DOHH2 (cell line): ENCODE results near the gene PIP4K2B.

Source experiments
- H3F3A ChIP-seq: fragments of 200-600 bp; sonication (generic), shearing (Covaris generic); 2 replicates; pipeline ENCODE4 v1.6.0; 2016; ENCODE audit warnings: antibody characterized with exemption, mild to moderate bottlenecking; ENCODE audit not compliant: control insufficient read depth, insufficient read depth
- H3K27ac ChIP-seq: fragments of 200-600 bp; sonication (generic); 2 replicates; pipeline ENCODE4 v1.5.1; 2014; ENCODE audit warnings: low read depth, mild to moderate bottlenecking, low read length, moderate library complexity
- H3K27me3 ChIP-seq: fragments of 200-600 bp; sonication (generic); 2 replicates; pipeline ENCODE4 v1.6.1; 2014; ENCODE audit warnings: mild to moderate bottlenecking, low read length, mixed read lengths; ENCODE audit not compliant: control insufficient read depth
- H3K36me3 ChIP-seq: fragments of 200-600 bp; sonication (generic); 2 replicates; pipeline ENCODE4 v1.6.1; 2014; ENCODE audit warnings: mild to moderate bottlenecking, low read length, moderate library complexity, mixed read lengths; ENCODE audit not compliant: control insufficient read depth
- H3K4me1 ChIP-seq: fragments of 200-600 bp; sonication (generic); 2 replicates; pipeline ENCODE4 v1.6.1; 2014; ENCODE audit warnings: mild to moderate bottlenecking, low read length, mixed read lengths; ENCODE audit not compliant: control insufficient read depth
- H3K4me2 ChIP-seq: fragments of 200-600 bp; sonication (generic); 2 replicates; pipeline ENCODE4 v1.6.0; 2014; ENCODE audit warnings: mild to moderate bottlenecking, low read length, moderate library complexity
- H3K4me3 ChIP-seq: fragments of 200-600 bp; sonication (generic); 2 replicates; pipeline ENCODE4 v1.5.1; 2014; ENCODE audit warnings: mild to moderate bottlenecking, low read length, mixed read lengths
- H3K79me2 ChIP-seq: fragments of 200-600 bp; sonication (generic); 2 replicates; pipeline ENCODE4 v1.6.1; 2014; ENCODE audit warnings: mild to moderate bottlenecking, low read length, mixed read lengths; ENCODE audit not compliant: control insufficient read depth
- H3K9me2 ChIP-seq: fragments of 200-600 bp; sonication (generic); replicated peaks from 2 replicates; pipeline ENCODE4 v1.6.1; 2014; ENCODE audit warnings: mild to moderate bottlenecking, low read length, mixed read lengths; ENCODE audit not compliant: control insufficient read depth
- H3K9me3 ChIP-seq: fragments of 200-600 bp; sonication (generic); 2 replicates; pipeline ENCODE4 v1.6.1; 2014; ENCODE audit warnings: antibody characterized with exemption, low read length, mixed read lengths; ENCODE audit not compliant: control insufficient read depth, insufficient read depth
- H4K20me1 ChIP-seq: fragments of 200-600 bp; sonication (generic); 2 replicates; pipeline ENCODE4 v1.6.0; 2014; ENCODE audit warnings: low read depth, mild to moderate bottlenecking, antibody characterized with exemption, low read length, moderate library complexity; ENCODE audit not compliant: control insufficient read depth, insufficient read depth
- EZH2phosphoT487 ChIP-seq: fragments of 200-600 bp; sonication (generic); IDR thresholded peaks from 2 replicates; pipeline ENCODE4 v1.6.1; 2017; ENCODE audit warnings: borderline replicate concordance, mild to moderate bottlenecking, antibody characterized with exemption, low read length, moderate library complexity, mixed read lengths
- TF ChIP-seq, protein P1 (sequence below): fragments of 200-600 bp; sonication (generic); IDR thresholded peaks from one replicate; pipeline ENCODE4 v1.5.1; 2014; ENCODE audit warnings: antibody characterized with exemption, mild to moderate bottlenecking, low read depth, low read length; ENCODE audit not compliant: poor library complexity, severe bottlenecking

The PIP4K2B gene

DNA sequence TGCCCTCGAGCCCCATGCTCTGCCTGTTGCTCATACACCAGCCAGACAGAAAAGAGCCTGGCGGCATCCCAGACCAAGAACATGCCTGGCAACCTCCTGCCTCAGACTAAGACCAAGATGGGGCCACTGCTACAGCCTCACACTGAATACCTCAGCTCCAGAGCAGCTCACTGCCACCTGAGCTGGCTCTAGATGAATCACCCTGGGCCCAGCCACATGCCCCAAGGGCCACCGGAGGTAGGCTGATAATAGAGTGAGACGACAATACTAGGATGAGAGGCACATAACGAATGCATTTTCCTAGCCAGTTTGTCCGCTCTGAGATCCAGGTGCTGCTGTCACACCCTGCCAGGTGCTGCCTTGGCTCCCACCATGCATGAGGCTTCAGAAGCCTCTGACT lies 13.0 kb downstream of the PIP4K2B start:
- no peak overlapping the region for H3K27ac ChIP-seq
- no peaks in the 10 kb centered on the region for H3F3A ChIP-seq
- no peak overlapping the region for H3K4me3 ChIP-seq
- H4K20me1 ChIP-seq, result no peaks in the 10 kb centered on the region
- H3K9me2 ChIP-seq, result no peaks in the 10 kb centered on the region
- H3K27me3 ChIP-seq, result no peaks in the 10 kb centered on the region
- TF ChIP-seq EZH2phosphoT487, result no peak
- TF ChIP-seq, protein P1, sequence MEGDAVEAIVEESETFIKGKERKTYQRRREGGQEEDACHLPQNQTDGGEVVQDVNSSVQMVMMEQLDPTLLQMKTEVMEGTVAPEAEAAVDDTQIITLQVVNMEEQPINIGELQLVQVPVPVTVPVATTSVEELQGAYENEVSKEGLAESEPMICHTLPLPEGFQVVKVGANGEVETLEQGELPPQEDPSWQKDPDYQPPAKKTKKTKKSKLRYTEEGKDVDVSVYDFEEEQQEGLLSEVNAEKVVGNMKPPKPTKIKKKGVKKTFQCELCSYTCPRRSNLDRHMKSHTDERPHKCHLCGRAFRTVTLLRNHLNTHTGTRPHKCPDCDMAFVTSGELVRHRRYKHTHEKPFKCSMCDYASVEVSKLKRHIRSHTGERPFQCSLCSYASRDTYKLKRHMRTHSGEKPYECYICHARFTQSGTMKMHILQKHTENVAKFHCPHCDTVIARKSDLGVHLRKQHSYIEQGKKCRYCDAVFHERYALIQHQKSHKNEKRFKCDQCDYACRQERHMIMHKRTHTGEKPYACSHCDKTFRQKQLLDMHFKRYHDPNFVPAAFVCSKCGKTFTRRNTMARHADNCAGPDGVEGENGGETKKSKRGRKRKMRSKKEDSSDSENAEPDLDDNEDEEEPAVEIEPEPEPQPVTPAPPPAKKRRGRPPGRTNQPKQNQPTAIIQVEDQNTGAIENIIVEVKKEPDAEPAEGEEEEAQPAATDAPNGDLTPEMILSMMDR, result no peak
- peaks cover 11% of the 10 kb centered on the region for H3K79me2 ChIP-seq
- H3K4me2 ChIP-seq, result no peak overlapping the region
- H3K4me1 ChIP-seq, result no peaks in the 10 kb centered on the region
- peaks cover 38% of the 10 kb centered on the region for H3K36me3 ChIP-seq
- no peaks in the 10 kb centered on the region for H3K9me3 ChIP-seq

DNA sequence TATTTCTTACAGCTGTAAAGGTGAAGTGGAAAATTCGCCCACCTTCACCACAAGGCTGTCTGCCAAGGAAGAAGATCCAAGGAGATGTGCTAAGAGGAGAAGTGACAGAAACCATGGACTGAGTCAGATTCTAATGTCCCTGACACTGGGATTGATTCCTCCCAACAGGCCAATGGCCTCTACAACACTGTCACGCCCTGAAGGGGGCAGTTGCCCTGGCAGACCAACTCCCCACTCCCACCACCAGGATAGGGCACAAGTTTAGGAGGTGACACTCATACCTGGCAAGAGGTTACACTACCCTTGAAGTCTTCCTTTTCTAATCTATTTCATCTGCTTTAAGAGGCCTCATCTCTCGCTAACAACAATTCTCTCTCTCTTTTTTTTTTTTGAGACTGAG lies 16.1 kb downstream of the PIP4K2B start:
- Histone ChIP-seq H3K4me2 (no peak overlapping the region), H3K79me2 (no peaks in the 10 kb centered on the region), H3F3A (no peaks in the 10 kb centered on the region), H3K36me3 (peaks cover 69% of the 10 kb centered on the region), H3K4me3 (no peak overlapping the region), H3K9me3 (no peaks in the 10 kb centered on the region), H3K4me1 (no peaks in the 10 kb centered on the region), H3K27ac (no peak overlapping the region), H4K20me1 (no peaks in the 10 kb centered on the region), H3K9me2 (no peaks in the 10 kb centered on the region), H3K27me3 (no peaks in the 10 kb centered on the region)
- TF ChIP-seq EZH2phosphoT487, result no peak
- TF ChIP-seq, protein P1, result no peak

DNA sequence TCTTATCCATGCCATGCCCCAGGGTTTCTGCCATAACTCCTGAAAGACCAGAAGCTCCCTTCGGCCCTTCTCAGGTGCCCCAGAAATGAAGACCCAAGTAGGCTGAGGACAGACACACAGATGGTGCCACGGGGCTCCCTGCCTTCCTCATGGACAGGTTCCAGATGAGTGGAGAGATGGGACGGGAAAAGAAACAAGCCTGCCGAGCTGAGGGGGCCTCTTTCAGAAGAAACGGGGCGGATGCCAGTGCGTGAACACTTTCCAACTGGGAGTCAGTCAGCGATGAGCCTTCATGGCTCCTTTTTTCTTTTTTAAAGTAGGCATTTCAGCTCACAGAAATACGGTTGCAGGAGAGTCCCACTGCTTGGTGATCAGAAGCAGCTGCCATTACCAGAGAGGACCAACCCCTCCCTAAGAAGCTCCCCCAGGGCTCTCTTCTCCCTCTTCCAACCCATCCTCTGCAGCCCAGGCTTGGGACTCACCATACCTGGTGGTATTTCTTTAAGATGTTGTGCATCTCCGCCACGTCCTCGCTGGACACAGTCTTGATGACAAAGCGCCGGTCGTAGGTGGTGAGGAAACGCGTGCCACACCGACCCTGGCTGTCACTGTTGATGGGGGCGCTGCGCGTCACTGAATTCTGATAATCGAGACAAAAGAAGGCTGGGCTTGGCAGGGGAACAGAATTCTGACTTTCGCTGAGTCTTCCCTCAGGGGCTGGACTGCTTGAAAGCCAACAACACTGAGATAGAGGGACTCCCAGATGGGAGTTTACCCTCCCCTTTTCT lies 19.2 kb downstream of the PIP4K2B start:
- Histone ChIP-seq H3K4me1 (no peaks in the 10 kb centered on the region), H3K79me2 (no peaks in the 10 kb centered on the region), H3K4me3 (no peak overlapping the region), H3K27me3 (no peaks in the 10 kb centered on the region), H3K27ac (no peak overlapping the region), H3K9me3 (no peaks in the 10 kb centered on the region), H4K20me1 (no peaks in the 10 kb centered on the region), H3F3A (no peaks in the 10 kb centered on the region), H3K4me2 (no peak overlapping the region), H3K9me2 (no peaks in the 10 kb centered on the region), H3K36me3 (peaks cover 72% of the 10 kb centered on the region)
- TF ChIP-seq EZH2phosphoT487, result no peak
- TF ChIP-seq, protein P1, result no peak
